PFSK-1 (cell line): ENCODE data around the gene AOPEP.

ENCODE experiments used
- POLR2AphosphoS5 ChIP-seq: IDR thresholded peaks from 2 replicates; pipeline ENCODE4 v1.6.1; 2012; ENCODE audit warnings: low read depth, mild to moderate bottlenecking, control low read depth, low read length, moderate library complexity
- REST ChIP-seq, 2 experiments: IDR thresholded peaks; 2 replicates each; pipeline versions ENCODE4 v1.6.1 to v1.8.0; 2011 to 2012; ENCODE audit warnings: low read depth in 2 of 2, low read length in 2 of 2, control low read depth in 1 of 2, inconsistent platforms in 1 of 2, mild to moderate bottlenecking in 1 of 2, moderate library complexity in 1 of 2; ENCODE audit not compliant: insufficient read depth in 1 of 2
- SIN3A ChIP-seq: IDR thresholded peaks from 2 replicates; pipeline ENCODE4 v1.6.1; 2012; ENCODE audit warnings: mild to moderate bottlenecking, low read length, moderate library complexity, borderline replicate concordance; ENCODE audit not compliant: insufficient read depth

- TF ChIP-seq POLR2AphosphoS5 (no peak), REST (IDR thresholded peaks at IDR 0.05; ENCODE audit: insufficient read depth in 1 of 2, low read depth in 2 of 2, low read length in 2 of 2) (no peak), SIN3A (no peak)
Measured at GRCh38 chr9:94967482-94967881, 241.0 kb downstream of the AOPEP start.
